GM12891 (cell line): ENCODE data around the gene CFAP298.
"Not testable (repeated sequence)": the region's sequence is repeated elsewhere in the genome, so short reads cannot be mapped to it uniquely, and the experiment has no call there.

ENCODE experiments used
- DNase-seq: peaks from one replicate; pipeline ENCODE4 v3.0.0; 2011; ENCODE audit warnings: low spot score; ENCODE audit not compliant: insufficient read length
- FAIRE-seq: peaks from 2 replicates; lab custom pipeline; 2011; peaks lifted over from hg19 to GRCh38; lab: Jason Lieb, UNC
- PAX5 ChIP-seq: IDR thresholded peaks from 2 replicates; pipeline ENCODE4 v1.6.1; 2011; ENCODE audit warnings: low read length, moderate library complexity, mild to moderate bottlenecking; ENCODE audit not compliant: insufficient read depth, severe bottlenecking
- POLR2A ChIP-seq: IDR thresholded peaks from 2 replicates; pipeline ENCODE4 v1.6.1; 2011; ENCODE audit warnings: low read depth, low read length, control low read depth
- POLR2AphosphoS5 ChIP-seq: IDR thresholded peaks from 2 replicates; pipeline ENCODE4 v1.6.1; 2011; ENCODE audit warnings: low read depth, low read length, control low read depth
- POU2F2 ChIP-seq: IDR thresholded peaks from 2 replicates; pipeline ENCODE4 v1.6.1; 2011; ENCODE audit warnings: low read depth, mild to moderate bottlenecking, control low read depth, low read length, moderate library complexity
- SPI1 ChIP-seq: IDR thresholded peaks from 2 replicates; pipeline ENCODE4 v1.6.1; 2011; ENCODE audit warnings: low read depth, low read length, control low read depth
- TAF1 ChIP-seq: IDR thresholded peaks from 2 replicates; pipeline ENCODE4 v1.6.1; 2011; ENCODE audit warnings: low read depth, low read length, control low read depth

CFAP298 gene

DNA sequence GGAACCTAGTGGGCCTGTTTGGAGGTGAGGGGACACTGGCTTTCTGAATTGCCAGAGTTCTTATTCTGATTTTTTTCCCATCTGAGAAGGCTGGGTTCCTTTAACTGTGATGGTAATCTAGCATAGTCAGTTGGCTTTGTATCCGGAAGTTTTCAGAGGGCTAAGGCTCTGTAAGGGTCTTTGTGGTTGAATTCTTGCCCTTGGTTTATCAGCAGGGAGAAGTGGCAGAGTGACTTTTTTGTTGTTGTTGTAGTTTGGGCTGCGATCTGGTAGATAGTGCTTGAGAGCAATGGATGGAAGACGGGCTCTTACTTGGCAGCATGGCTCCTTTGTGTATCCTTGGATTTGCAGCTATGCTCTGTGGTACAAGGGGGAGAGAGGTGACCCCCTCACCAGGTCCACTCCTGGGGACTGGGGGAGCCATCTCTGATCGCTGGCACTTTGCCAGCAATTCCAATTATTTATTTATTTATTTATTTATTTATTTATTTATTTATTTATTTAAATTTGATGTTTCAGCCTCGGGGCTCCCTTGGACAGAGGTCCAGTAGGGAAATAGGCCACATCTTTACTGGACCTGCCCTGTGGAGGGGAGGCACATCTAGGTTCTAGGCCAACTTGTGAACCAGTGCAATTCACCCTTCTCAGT, 45.3 kb downstream of the CFAP298 start:
- no peak for DNase-seq
- FAIRE-seq, result no peak
- TF ChIP-seq SPI1 (no peak), POLR2A (no peak)

DNA sequence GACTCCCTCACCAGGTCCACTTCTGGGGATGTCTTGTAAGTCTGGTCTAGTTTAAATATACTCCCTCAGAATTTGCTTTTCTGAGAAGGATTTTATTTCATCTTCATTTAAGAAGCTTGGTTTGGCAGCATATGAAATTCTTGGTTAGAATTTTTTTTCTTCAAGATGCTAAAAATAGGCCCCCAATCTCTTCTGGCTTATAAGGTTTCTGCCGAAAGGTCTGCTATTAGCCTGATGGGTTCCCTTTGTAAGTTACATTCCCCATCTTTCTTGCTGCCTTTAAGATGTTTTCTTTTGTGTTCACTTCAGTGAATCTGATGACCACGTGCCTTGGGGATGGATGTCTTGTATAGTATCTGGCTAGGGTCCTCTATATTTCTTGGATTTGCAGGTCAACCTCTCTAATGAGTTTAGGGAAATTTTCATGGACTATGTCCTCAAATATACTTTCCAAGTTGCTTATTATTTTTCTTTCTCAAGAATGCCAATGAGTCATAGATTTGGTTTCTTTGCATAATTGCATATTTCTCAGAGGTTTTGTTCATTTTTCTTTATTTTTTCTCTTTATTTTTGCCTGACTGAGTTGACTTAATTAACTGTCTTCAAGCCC, 46.2 kb downstream of the CFAP298 start:
- no peak for FAIRE-seq
- TF ChIP-seq SPI1 (no peak), POLR2AphosphoS5 (no peak), PAX5 (no peak), POLR2A (no peak), TAF1 (no peak), POU2F2 (no peak)
- no peak for DNase-seq

DNA sequence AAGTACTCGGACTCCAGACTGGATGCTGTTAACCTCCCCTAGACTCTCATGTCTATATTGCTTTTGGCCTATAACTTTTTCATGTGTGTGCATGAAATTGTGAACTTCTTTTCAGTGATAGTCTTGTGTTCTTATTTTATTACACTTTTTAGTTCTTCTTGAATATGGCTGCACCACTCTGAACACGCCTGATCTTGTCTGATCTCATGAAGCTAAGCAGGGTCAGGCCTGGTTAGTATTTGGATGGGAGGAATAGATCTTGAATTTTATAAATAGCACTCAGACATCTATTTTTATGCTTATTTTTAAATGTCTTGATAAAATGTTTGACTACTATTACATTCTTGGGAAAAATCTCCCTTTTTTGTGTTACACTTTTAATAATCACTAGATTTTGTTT, 49.3 kb downstream of the CFAP298 start:
- TF ChIP-seq POLR2A, result no peak
- TF ChIP-seq TAF1, result no peak
- TF ChIP-seq POU2F2, result no peak
- TF ChIP-seq PAX5, result no peak
- TF ChIP-seq SPI1, result no peak
- TF ChIP-seq POLR2AphosphoS5, result no peak
- FAIRE-seq (no peak), DNase-seq (no peak)

DNA sequence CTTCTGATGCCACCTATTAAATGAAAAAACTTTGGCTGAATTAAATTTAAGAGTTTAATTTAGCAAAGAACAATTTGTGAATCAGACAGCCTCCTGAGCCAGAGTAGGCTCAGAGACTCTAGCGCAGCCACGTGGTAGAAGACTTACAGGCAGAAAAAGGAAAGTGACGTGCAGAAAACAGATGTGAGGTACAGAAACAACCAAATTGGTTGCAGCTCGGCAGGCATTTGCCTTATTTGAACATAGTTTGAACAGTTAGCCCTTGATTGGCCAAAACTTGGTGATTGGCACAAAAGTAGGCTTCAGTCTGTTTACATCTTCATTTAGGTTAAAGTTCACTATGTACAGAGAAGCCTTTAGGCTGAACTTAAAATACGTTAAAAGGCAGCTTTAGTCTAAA, 49.8 kb downstream of the CFAP298 start:
- TF ChIP-seq POLR2AphosphoS5 (no peak), POLR2A (no peak), TAF1 (no peak), POU2F2 (no peak), SPI1 (no peak), PAX5 (no peak)
- DNase-seq (no peak), FAIRE-seq (no peak)

DNA sequence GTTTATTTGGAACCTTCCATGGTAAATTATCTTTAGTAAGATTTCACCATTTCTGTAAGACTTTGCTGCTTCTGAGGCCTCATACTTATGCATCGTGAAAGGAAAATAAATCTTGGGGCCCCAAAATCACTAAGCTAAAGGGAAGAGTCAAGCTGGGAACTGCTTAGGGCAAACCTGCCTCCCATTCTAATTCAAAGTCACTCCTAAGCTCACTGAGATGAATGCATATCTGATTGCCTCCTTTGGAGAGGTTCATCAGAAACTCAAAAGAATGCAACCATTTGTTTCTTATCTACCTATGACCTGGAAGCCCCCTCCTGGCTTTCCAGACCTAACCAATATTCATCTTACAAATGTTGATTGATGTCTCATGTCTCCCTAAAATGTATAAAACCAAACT, 50.7 kb downstream of the CFAP298 start:
- DNase-seq, FAIRE-seq: not testable (repeated sequence)

DNA sequence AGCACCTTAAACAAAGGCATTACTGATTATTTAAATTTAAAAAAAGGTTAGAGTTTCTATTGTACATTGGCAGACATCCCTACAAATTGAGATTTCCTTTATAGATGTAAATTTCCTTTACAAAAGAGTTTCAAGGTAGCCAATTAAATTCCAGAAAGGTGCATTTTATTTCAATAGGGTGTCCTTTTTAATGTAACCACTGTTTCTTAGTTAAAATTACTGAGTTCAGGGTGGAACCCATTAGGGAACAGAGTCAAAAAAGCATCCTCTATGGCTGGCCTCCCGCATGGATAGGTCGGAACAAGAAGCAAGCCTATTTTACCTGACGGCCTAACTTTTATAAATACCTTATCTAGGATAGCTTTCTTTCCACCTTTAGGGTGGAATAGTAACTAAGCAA, 51.3 kb downstream of the CFAP298 start:
- no peak for FAIRE-seq

DNA sequence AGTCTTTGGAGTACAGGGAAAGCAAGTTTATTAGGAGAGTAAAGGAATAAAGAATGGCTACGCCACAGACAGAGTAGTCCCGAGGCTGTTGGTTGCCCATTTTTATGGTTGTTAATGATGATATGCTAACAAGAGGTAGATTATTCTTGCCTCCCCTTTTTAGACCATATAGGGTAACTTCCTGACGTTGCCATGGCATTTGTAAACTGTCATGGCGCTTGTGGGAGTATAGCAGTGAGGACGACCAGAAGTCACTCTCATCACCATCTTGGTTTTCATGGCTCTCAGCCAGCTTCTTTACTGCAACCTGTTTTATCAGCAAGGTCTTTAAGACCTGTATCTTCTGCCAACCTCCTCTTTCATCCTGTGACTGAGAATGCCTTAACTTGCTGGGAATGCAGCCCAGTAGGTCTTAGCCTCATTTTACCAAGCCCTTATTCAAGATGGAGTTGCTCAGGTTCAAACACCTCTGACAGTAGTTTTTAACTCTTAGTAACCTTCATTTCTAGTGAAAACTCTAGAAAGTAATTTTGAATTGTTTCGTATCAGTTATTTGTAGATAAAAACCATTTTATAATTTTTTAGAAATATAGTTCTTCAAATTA, 53.1 kb downstream of the CFAP298 start:
- DNase-seq (no peak), FAIRE-seq (no peak)
- TF ChIP-seq SPI1, result no peak
- TF ChIP-seq POU2F2, result no peak
- no peak for TF ChIP-seq POLR2A
- TF ChIP-seq TAF1, result no peak
- no peak for TF ChIP-seq POLR2AphosphoS5
- TF ChIP-seq PAX5, result no peak

More for the DNA sequence above, 51.3 kb downstream of the CFAP298 start:
- TF ChIP-seq SPI1 (no peak), TAF1 (no peak), POU2F2 (no peak), POLR2AphosphoS5 (no peak), PAX5 (no peak)
- DNase-seq, result no peak

DNA sequence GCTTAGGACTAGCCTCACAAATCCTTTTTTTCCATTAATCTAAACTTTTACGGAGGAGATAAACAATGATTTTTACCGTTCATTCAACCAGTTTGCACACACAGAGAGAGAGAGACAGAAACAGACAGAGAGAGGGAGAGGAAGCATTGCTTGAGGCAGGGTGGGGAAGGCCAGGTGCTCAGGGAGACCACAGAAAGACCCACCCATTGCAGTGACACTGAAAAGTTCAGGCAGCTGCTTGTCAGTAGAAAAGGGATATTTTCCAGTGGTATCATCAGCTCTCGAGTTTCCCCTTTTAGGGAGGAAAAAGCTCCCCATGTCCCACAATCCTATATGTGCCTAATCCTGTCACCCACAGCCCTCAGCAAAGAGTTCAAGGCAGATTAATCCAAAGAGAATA, 54.1 kb downstream of the CFAP298 start:
- no peak for FAIRE-seq
- TF ChIP-seq SPI1 (no peak), POU2F2 (no peak), POLR2A (no peak), POLR2AphosphoS5 (no peak), TAF1 (no peak), PAX5 (no peak)
- DNase-seq, result no peak

DNA sequence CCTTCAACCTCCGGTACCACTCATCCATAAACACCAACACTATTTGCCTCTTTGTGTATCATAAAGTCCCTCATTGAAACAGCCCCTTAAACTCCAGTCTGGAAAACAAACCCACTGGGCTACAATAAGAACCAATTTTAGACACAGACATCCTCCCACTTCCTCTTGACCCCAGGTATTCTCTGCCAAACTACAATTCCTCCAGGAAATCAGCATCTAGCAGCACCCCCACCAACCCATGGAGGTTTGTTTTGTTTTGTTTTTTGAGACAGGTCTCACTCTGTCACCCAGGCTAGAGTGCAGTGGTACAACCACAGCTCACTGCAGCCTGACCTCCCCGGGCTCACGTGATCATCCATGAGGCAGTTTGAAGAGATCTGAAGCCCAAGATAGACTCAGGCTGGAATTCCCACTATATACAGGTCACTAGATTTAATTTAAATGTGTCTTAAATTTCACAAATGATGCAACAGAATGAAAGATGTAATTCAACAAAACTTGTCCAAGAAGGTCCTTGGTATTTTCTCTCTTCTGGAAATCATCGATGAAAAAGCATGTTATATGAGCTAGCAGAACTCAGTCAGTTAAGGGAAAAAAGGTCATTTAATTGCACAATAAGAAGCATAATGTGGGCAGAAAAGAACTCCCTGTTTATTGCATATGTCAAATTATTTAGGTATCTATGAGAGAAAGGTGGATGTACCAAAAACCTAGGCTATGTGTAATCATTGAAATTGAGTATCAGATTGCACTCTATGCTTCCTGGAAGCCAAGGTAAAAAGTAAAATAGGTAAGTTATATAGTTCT, 57.1 kb downstream of the CFAP298 start:
- FAIRE-seq, result no peak
- DNase-seq, result no peak
- TF ChIP-seq TAF1 (no peak), PAX5 (no peak), POU2F2 (no peak), POLR2A (no peak), SPI1 (no peak), POLR2AphosphoS5 (no peak)

DNA sequence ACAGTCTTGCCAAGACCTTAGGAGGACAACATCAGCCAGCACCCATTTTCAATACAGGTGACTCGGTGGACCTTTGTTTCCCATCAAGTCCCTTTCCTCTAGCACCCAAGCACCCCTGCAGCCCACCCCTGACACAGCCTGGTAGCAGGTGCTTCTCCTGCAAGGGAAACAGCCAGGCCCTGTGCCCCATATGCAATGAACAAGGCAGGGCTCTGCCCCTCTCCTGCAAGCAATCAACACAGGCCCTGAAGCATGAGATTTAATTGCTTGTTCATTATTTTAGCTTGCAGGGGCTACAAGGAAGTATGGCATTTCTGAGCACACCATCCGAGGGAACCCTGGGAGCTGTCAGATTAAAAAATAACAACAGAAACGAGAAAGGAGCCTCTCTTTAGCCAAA, 62.3 kb downstream of the CFAP298 start:
- FAIRE-seq (no peak), DNase-seq (no peak)
- TF ChIP-seq PAX5, result no peak
- TF ChIP-seq POLR2A, result no peak
